Measurements from ENCODE around the gene BTG1. TPM values are rescaled to one million over a fixed set of nuclear protein-coding genes. Genes with fewer than 3 reads are reported as not detected.

Gene BTG1
- 1.2 and 2.0 TPM in 2 replicates for total RNA-seq (2014; rRNA removed; shearing (Covaris generic); ENCODE audit: low replicate concordance)

- Histone ChIP-seq H3K27me3 (no peaks in the 10 kb centered on the region), H3K9me3 (no peaks in the 10 kb centered on the region), H3K36me3 (peaks cover 29% of the 10 kb centered on the region), H3K4me3 (peak within 1 kb of the TSS; percentile 76)
- DNase-seq, result peak; percentile 97
These were observed at the start of gene BTG1 for GRCh38 chr12:92145731-92146496. BTG1 (minus strand) TSS chr12:92145846; CDS start chr12:92145535, 311 bp downstream.

- Histone ChIP-seq H3K4me3 (no peak overlapping the region), H3K9me3 (peaks cover 5% of the 10 kb centered on the region), H3K36me3 (no peaks in the 10 kb centered on the region), H3K27me3 (no peaks in the 10 kb centered on the region)
- DNase-seq, result no peak
These were observed 48.9 kb upstream of the BTG1 start for GRCh38 chr12:92194561-92194960.

- H3K9me3 ChIP-seq, result peaks cover 5% of the 10 kb centered on the region
- H3K36me3 ChIP-seq, result no peaks in the 10 kb centered on the region
- no peak for DNase-seq
- H3K4me3 ChIP-seq, result no peak overlapping the region
- no peaks in the 10 kb centered on the region for H3K27me3 ChIP-seq
These were observed 48.2 kb upstream of the BTG1 start for GRCh38 chr12:92193846-92194245.

- peaks cover 5% of the 10 kb centered on the region for H3K9me3 ChIP-seq
- no peaks in the 10 kb centered on the region for H3K27me3 ChIP-seq
- DNase-seq, result no peak
- H3K4me3 ChIP-seq, result no peak overlapping the region
- no peaks in the 10 kb centered on the region for H3K36me3 ChIP-seq
These were observed 47.4 kb upstream of the BTG1 start for GRCh38 chr12:92193063-92193462.

- no peaks in the 10 kb centered on the region for H3K27me3 ChIP-seq
- H3K4me3 ChIP-seq, result no peak overlapping the region
- H3K9me3 ChIP-seq, result peaks cover 5% of the 10 kb centered on the region
- H3K36me3 ChIP-seq, result no peaks in the 10 kb centered on the region
- DNase-seq, result no peak
These were observed 46.7 kb upstream of the BTG1 start for GRCh38 chr12:92192360-92192759.

- H3K27me3 ChIP-seq, result no peaks in the 10 kb centered on the region
- H3K36me3 ChIP-seq, result no peaks in the 10 kb centered on the region
- DNase-seq, result no peak
- H3K9me3 ChIP-seq, result no peaks in the 10 kb centered on the region
- no peak overlapping the region for H3K4me3 ChIP-seq
These were observed 45.4 kb upstream of the BTG1 start for GRCh38 chr12:92191061-92191460.

GRCh38 chr12:92188517-92189188, 43.0 kb upstream of the BTG1 start:
- no peak overlapping the region for H3K4me3 ChIP-seq
- H3K27me3 ChIP-seq, result no peaks in the 10 kb centered on the region
- H3K36me3 ChIP-seq, result no peaks in the 10 kb centered on the region
- no peak for DNase-seq
- no peaks in the 10 kb centered on the region for H3K9me3 ChIP-seq

GRCh38 chr12:92186038-92186470, 40.4 kb upstream of the BTG1 start:
- Histone ChIP-seq H3K4me3 (no peak overlapping the region), H3K27me3 (no peaks in the 10 kb centered on the region), H3K9me3 (no peaks in the 10 kb centered on the region), H3K36me3 (no peaks in the 10 kb centered on the region)
- DNase-seq, result no peak

- no peak for DNase-seq
- H3K27me3 ChIP-seq, result no peaks in the 10 kb centered on the region
- H3K9me3 ChIP-seq, result no peaks in the 10 kb centered on the region
- no peak overlapping the region for H3K4me3 ChIP-seq
- H3K36me3 ChIP-seq, result no peaks in the 10 kb centered on the region
These were observed 39.4 kb upstream of the BTG1 start for GRCh38 chr12:92185052-92185451.

GRCh38 chr12:92183575-92183974, 37.9 kb upstream of the BTG1 start:
- no peaks in the 10 kb centered on the region for H3K27me3 ChIP-seq
- no peak for DNase-seq
- H3K9me3 ChIP-seq, result no peaks in the 10 kb centered on the region
- no peak overlapping the region for H3K4me3 ChIP-seq
- H3K36me3 ChIP-seq, result no peaks in the 10 kb centered on the region

GRCh38 chr12:92178340-92178739, 32.7 kb upstream of the BTG1 start:
- H3K36me3 ChIP-seq, result no peaks in the 10 kb centered on the region
- DNase-seq, result no peak
- no peaks in the 10 kb centered on the region for H3K27me3 ChIP-seq
- no peak overlapping the region for H3K4me3 ChIP-seq
- H3K9me3 ChIP-seq, result no peaks in the 10 kb centered on the region

GRCh38 chr12:92176646-92177045, 31.0 kb upstream of the BTG1 start:
- DNase-seq, result no peak
- Histone ChIP-seq H3K4me3 (no peak overlapping the region), H3K9me3 (no peaks in the 10 kb centered on the region), H3K27me3 (no peaks in the 10 kb centered on the region), H3K36me3 (no peaks in the 10 kb centered on the region)

GRCh38 chr12:92175961-92176360, 30.3 kb upstream of the BTG1 start:
- H3K36me3 ChIP-seq, result no peaks in the 10 kb centered on the region
- DNase-seq, result no peak
- no peaks in the 10 kb centered on the region for H3K9me3 ChIP-seq
- H3K4me3 ChIP-seq, result no peak overlapping the region
- H3K27me3 ChIP-seq, result no peaks in the 10 kb centered on the region

GRCh38 chr12:92170050-92170449, 24.4 kb upstream of the BTG1 start:
- Histone ChIP-seq H3K9me3 (no peaks in the 10 kb centered on the region), H3K4me3 (no peak overlapping the region), H3K36me3 (no peaks in the 10 kb centered on the region)

GRCh38 chr12:92167075-92167474, 21.4 kb upstream of the BTG1 start:
- Histone ChIP-seq H3K27me3 (no peaks in the 10 kb centered on the region), H3K36me3 (no peaks in the 10 kb centered on the region)
- DNase-seq, result no peak

More at GRCh38 chr12:92170050-92170449, 24.4 kb upstream of the BTG1 start:
- H3K27me3 ChIP-seq, result no peaks in the 10 kb centered on the region
- DNase-seq, result no peak

GRCh38 chr12:92164712-92165111, 19.1 kb upstream of the BTG1 start:
- Histone ChIP-seq H3K27me3 (no peaks in the 10 kb centered on the region), H3K4me3 (no peak overlapping the region), H3K36me3 (no peaks in the 10 kb centered on the region), H3K9me3 (no peaks in the 10 kb centered on the region)
- DNase-seq, result no peak

More at GRCh38 chr12:92167075-92167474, 21.4 kb upstream of the BTG1 start:
- H3K4me3 ChIP-seq, result no peak overlapping the region
- H3K9me3 ChIP-seq, result no peaks in the 10 kb centered on the region

GRCh38 chr12:92162079-92162478, 16.4 kb upstream of the BTG1 start:
- H3K36me3 ChIP-seq, result no peaks in the 10 kb centered on the region
- H3K27me3 ChIP-seq, result no peaks in the 10 kb centered on the region
- no peak overlapping the region for H3K4me3 ChIP-seq
- DNase-seq, result no peak
- no peaks in the 10 kb centered on the region for H3K9me3 ChIP-seq

Measured in MG63 (cell line).